NCI-H1436 (cell line): ENCODE measurements around the gene PNP.
"Not testable (repeated sequence)": the region's sequence is repeated elsewhere in the genome, so short reads cannot be mapped to it uniquely, and the experiment has no call there.

Source experiments
- DNase-seq: peaks from one replicate; lab custom pipeline; 2025; lab: John Stamatoyannopoulos, UW

PNP gene

DNA sequence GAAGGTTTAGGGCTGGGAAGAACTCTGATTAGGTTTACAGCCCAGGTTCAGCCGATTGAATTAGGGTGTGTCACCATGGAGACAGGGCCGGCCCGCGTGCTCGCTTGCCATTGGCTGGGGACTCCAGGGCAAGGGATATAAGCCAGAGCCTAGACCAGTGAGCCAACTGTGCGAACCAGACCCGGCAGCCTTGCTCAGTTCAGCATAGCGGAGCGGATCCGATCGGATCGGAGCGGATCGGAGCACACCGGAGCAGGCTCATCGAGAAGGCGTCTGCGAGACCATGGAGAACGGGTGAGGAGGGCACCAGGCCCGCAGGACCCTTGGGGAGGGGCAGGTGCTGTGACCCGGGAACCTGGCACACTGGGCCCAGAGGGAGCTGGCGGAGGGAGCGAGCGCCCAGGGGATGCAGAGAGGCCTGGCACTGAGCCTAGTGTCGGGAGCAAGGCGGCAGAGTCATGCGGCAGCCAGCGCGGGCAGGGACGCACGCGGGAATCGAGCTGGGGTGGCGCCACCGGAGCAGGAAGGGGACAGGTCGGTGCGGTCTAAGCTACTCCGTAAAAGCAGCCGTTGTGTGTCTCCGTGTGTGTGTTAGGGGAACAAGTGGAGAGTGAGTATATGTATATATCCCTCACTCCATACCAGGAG is at the start of gene PNP:
Gene PNP (plus strand): TSS at position 165 of the 648 bp plus-strand sequence. CDS start 119 bp downstream, at position 284.
- peak; percentile 90 for DNase-seq

DNA sequence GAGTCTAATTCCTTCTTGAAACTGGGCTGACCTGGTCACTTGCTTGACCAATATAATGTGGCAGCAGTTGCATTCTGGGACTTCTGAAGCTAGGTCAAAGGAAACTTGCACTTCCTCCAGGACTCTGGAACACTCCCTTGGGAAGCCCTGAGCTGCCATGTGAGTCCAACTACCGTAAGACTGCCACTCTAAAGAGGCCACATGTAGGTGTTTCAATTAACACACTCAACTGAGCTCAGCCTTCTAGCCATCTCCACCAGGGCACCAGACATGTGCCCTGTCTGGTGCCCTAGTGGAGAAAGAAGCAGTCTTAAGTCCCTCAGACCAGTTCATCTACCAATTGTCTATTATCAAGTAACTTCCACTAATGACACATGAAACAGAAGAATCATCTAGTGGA is 49.8 kb upstream of the PNP start:
- no peak for DNase-seq

DNA sequence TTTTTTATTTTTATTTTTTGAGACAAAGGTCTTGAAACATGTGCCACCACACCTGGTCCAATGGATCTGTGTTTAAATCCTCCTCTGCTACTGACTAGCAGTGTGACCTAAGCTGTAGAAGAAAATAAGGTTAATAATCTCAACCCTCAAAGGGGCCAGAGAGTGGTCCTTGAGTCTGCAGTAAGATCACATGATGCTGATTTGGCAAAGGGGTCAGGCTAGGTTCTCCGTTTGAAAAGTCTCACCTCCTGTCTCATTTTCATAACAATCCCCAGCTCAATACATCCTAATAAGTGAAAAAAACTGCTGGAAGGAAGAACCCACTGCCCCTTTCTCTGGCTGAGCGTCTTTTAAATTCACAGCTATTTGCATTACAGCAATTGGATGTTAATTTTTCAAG is 47.9 kb upstream of the PNP start:
- no peak for DNase-seq

DNA sequence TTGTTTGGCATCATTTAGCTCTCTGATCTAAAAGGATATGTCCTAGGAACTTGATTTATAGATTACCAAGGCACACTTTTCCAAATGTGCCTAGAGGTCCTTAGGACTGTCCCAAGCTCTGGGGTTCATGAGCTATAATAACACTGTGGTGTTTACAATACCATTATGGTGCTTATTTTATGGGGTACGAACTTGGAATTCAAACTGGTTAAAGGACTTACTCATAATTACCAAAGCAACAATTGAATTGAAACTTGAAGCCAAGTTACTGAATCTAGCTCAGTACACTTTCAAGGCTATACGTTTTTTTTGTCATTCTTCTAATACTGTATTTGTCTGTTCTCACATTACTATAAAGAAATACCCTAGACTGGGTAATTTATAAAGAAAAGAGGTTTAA is 46.3 kb upstream of the PNP start:
- no peak for DNase-seq

DNA sequence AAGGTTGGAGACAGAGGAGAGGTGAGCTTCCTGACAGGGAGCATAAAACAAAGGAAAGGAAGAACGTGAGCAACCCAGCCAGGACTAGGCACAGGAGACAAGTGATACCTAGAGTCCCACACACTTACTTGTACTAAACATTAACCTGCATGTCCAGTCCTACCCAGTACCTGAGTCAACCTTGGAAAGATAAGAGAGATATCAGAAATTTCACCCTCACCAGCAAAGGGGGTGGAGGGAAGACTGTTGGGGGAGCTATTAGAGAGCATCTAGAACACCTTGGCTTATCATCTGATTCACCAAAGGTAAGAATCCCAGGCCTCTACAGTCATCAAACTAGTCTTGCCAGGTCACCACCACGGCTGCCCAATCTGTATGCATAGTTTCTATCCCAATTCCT is 44.4 kb upstream of the PNP start:
- DNase-seq: no peak

DNA sequence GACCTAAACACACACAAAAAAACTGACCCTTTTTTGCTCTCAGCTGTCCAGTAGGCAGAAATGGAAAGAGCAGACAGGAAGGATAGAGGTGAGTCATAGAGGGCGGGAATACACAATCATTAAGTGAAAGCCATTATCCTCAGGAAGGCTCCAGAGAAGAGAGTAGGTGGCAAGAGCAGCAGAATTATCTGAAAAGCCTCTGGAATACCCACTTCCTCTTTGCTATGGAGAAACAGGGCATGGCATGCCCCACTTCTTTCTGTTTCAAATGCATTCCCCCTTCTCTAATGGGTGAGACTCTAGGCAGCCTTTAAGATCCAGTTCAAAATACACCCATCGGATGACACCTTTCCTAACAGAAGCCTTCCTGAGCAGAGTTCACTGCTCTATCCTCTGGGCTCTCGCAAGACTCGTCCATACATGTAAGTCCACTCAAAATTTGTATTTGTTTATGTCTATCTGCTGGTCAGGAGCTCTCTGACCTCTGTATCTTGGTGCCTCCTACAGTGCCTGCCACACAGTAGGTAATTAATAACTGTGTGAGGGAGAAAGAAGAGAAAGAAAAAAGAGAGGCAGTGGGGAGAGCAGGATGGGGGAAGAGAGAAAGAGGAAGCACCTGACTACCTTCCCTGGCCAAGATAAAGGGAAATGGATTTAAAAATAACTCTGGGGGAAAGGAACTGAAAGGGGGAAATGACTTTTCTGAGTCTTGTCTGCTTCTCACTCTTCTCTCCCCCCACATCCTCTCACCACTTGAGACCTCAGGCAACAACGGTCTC is 41.8 kb upstream of the PNP start:
- no peak for DNase-seq

DNA sequence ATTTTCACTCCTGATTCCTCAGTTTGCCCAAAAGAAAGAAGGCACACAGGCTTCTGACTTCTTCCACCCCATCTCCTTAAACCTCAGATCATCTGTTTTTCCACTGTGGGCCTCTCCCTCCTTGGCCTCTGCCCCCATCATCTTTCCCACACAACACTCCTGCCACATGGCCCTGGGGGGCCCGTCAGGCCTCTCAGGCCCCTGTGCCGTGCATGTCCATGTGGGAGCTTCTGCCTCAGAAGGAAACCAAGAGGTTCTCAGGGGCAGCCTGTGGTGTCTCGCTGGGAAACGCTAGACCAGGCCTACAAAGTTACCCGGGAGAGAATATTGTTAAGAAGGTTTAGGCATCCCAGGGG is 41.2 kb upstream of the PNP start:
- DNase-seq: no peak

DNA sequence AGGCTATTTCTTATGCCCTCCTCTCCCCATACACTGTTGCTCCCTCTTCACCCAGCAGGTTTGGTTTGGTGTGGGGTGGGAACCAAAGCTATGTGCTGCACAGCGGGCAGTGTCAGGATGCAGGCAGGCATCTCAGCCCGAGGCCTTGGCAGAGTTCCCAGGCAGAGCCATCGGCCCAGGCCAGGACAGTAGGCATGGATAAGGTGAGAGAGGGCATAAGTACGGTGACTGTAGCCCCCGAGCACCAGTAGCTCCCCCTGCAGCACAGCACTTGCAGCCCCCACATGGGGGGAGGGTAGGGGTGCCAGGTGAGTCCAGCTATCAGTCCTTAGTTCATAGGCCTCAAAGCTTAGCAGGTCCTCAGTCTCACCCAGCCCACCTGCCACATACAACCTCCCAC is 40.4 kb upstream of the PNP start:
- no peak for DNase-seq

DNA sequence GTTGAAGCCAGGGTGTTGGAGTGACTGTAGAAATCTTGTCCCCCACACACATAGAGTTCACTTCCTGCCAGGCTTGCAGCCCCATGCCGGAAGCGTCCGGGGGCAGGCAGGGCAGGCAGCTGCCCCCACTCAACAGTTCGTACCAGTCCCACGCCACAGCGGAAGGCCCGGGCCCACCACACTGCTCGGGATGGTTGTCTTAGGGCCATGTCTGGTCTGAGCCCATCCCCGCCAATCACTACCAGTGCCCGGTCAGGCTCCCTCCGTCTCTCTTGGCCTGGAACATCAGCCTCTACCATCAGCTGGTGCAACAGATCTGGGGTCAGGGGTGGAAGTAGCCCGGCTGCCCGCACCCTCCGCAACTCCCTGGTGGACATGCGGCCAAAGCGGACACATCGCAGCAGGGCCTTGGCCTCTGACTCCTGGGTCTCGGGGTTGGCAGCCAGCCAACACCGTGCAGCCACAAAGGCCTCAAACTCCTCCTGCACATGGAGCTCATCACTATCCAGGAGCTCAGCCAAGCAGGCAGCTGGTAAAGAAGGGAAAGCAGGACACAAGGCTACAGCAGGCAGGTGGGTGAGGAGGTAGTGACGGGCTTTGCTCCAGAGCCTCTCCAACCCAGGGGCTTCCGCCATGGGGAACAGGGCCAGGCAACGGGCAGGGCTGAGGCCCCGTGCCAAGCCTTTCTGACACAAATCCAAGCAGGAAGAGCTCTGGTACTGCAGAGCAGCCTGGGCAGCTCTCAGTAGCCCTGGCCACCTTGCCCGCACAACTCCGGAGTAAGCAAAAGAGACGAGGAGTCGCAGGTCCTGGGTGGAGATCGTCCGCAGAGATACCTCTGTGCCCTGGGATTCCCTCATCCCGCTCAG is 39.2 kb upstream of the PNP start:
- DNase-seq: no peak

DNA sequence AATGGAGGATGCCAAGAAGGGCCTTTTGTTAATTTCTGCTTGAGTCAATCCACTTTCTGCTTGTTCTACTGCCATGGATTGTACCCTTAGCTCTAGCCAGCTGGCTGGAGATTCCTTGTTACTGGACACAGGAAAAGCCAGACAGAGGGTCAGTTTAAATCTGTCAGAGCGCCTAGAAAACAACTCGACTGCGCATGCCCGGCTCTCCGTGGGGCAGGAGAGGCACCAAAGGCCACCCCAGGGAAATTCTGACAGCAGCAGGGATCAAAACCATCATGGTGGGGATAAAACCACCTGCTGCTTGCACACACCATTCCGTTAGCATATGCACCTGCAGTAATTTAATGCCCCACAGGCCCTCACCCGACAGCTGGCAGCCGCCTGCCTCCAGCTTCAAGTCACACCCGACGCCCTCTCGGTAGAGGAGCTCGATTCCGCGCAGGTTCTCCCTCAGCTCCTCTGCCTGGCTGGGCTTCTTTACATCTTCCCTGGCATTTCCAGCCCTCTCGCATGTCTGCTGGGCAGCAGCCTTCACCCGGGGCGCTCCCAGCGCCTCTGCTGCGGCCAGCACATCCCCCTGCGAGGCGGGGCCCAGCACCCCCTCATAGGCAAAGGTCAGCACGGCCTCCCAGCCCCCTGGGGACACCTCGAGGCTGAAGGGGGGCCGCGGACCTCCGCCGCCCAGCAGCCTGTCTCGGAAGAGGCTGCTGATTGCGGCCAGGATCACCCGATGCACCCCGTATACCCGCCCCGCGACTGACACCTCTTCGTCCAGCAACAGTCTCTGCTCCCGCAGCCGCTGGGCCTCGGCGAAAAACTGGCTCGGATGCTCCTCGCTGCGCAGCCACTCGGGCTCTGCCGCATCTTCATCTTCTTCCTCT is 34.3 kb upstream of the PNP start:
- no peak for DNase-seq

DNA sequence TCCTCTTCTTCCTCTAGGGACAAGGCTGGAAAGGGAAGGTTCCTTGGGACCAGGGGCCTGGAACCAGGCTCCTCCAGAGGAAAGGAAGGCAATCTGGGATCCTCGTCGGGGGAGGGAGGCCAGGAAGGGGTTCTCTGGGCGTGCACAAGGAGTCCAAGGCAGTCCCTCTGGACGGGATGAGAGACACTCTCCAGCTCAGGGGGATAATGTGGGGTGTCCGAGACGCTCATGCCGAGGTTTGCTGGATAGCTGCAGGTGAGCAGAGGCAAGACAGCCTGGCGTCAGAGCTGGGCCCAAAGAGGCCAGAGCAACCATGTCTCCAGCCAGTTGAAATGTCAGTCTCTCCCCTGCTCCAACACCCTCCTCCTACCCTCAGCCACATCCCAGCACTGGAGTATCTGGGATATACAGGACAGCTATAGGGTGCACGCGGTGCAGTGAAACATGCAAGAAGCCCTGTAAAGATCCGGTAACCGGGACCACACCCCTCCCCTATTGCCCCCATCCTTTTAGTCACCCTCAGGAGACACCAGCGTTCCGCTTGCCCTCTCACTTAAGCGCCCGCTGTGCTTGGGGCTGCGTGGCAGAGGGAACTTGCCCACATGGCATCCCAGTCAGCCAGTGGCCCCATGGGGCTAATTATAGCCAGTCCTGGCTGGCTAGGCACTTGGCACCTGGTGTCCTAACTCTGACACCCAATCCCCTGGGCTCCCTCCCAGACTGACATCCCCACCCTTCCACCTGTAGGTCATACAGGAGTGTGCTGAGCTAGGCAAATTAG is 33.4 kb upstream of the PNP start, which contains the start of gene KLHL33:
Gene KLHL33 (minus strand): TSS at position 585 of the 781 bp plus-strand sequence. CDS start 355 bp downstream, at position 230.
- no peak for DNase-seq

DNA sequence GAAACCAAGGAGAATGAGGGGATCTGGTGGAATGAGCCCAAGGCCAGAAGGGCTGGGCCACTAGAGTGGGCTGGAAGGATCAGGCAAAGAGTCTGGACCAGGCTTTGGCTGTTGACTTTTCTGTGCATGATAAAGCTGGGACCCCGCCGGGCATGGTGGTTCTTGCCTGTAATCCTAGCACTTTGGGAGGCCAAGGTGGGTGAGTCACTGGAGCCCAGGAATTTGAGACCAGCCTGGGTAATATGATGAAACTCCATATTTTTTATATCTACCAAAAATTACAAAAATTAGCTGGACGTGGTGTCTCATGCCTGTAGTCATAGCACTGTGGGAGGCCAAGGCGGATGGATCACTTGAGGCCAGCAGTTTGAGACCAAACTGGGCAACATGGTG is 32.8 kb upstream of the PNP start:
- no peak for DNase-seq

DNA sequence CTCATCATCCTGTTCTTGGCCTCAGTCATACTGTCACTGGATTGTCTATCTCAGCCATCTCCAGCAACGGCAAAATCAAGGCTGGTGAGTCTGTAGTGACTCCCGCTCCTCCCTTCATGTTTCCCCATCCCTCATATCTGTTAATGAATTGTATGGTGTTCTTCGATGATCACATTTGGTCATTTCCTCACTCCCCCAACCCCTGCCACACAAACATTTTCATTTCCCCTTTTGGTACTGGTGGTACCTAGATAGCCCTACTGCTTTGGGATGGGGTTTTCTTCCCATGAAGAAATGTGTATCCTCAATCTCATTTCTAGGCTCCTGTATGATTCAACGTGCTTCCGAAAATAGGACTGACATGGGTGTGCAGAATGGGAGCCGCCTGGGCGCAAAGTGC is 30.5 kb upstream of the PNP start:
- DNase-seq: no peak

DNA sequence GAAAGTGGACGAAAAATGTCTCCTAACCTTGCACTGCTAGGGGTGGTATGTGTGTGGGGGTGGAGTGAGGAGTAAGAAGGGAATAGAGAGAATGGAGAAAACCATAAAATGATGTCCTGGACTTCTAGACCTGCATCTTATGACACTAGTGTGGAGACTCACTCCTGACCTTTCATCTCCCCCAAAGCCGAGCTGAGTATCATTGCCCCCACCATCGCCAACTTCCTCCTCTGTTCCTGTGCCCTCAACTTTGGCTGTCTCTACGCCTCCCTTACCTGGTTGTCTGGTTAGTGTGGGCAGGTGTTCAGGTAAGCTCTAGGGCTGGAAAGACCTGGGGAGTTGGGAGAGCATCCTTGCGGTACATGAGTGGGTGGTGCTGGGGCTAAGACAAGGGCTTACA is 28.7 kb upstream of the PNP start:
- no peak for DNase-seq

DNA sequence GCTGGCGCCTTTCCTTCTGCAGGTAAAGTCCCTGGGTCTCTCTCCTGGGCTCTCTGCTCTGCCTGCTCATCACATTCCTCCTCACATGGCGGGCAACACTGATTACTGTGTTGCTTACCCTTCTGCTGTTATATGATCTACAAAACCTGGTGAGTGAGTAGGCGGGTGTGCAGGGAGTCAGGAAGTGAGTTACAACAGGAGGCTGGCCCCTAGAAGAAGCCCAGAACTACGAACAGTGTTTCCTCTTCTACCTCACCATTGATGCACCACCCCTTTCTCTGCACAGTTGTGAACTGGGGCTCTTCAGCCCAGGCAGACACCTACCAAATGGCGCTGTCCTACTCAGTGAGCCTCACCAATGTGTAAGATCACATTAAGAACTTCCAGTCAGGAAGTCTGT is 28.3 kb upstream of the PNP start:
- no peak for DNase-seq

DNA sequence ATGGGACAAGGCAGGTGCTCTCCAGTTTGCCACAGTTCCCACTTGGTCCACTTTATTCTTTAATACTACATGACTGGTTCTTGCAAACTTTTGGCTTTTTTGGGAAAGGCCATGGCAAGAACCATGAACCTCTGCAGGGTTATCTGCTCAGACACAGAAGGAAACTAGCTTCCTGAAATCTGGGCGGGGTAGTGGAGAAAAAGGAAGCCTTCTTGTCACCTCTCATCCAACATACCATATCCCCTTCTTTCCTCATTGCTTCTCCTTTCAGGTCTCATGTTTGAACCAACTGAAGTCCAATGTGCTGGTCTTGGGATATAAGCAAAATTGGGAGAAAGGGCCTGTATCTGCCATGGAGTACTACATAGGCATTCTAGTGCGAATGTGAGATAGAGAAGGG is 27.7 kb upstream of the PNP start:
- no peak for DNase-seq

DNA sequence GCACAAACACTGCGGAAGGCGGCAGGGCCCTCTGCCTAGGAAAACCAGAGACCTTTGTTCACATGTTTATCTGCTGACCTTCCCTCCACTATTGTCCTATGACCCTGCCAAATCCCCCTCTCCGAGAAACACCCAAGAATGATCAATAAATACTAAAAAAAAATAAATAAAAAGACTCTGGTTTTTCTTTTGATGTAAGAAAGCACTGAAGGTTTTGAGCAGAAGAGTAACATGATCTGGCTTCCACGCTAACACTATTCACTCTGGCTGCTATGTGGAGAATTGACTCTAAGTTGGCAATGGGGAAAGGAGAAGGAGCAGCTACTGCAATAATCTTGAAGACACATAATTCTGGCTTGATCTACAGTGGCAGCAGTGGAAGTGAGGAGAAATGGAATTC is 25.6 kb upstream of the PNP start:
- DNase-seq: not testable (repeated sequence)

DNA sequence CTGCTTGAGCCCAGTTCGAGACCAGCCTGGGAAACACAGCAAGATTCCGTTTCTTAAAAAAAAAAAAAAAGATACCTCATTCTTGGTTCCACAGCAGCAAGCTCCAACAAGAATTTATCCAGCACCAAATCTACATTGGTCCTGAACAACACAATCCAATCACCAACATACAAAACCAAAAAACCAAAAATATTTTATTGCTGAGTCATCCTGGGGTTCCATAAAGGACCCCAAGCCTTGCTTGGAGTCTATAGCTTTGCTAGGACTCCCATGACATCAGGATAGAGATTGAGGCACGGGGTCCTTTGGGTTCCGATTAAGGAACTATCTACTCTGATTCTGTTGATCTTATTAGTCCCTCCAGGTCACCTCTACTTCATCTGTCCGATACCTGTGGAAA is 22.3 kb upstream of the PNP start:
- no peak for DNase-seq

DNA sequence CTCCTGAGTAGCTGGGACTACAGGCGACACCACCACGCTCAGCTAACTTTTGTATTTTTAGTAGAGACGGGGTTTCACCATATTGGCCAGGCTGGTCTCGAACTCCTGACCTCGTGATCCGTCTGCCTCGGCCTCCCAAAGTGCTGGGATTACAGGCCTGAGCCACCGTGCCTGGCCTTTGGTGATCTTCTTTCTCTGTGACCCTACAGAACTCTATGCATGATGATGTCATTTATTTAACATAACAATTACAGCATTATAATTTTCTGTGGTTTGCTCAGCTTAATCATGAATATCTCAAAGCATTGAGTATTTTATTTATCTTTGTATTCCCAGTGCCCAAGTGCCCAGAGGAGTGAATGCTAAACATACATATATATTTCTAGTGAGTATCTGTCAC is 16.4 kb upstream of the PNP start:
- not testable (repeated sequence) for DNase-seq

DNA sequence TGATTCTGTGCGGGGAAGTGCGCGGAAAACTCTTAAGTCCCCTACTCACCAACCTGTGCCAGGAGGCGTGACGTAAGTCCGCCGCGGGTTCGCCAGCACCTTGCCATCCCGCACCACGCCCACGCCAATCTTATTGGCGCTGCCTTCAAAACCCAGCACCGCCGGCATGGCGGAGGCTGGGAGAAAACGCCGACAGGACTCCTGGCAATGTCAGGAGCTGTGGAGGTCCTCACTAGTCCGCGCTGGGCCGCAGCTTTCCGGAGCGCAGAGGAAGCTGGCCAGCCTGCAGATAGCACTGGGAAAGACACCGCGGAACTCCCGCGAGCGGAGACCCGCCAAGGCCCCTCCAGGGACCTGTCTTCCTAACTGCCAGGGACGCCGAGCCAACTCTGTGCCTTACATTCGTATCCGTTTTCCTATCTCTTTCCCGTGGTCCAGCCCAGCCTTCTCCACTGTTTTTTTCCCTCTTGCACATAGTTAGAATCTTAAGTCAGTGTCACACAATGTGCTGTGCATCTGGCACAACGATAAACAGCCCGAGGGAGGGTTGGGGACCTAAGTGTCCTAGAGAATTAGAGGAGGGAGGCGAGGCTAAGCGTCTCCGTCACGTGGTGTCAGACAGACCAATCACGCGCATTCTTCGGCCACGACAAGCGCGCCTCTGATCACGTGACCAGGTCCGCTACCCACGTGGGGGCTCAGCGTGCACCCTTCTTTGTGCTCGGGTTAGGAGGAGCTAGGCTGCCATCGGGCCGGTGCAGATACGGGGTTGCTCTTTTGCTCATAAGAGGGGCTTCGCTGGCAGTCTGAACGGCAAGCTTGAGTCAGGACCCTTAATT is 14.5 kb upstream of the PNP start, which contains the start of the genes APEX1 and OSGEP:
Gene APEX1 (plus strand): TSS at position 711 of the 839 bp plus-strand sequence. CDS start 420 bp downstream, outside the sequence.
Gene OSGEP (minus strand): TSS at position 297 of the 839 bp plus-strand sequence. CDS start 129 bp downstream, at position 168.
- peak; percentile 99 for DNase-seq
